Colon (tissue), 2 donors: Measurements from ENCODE around the gene WDFY4.

Experiments used
- FAIRE-seq: peaks from 2 replicates; lab custom pipeline; 2012; peaks lifted over from hg19 to GRCh38; lab: Jason Lieb, UNC
- donor health status: control.
- donor health status: control.

WDFY4 gene

DNA sequence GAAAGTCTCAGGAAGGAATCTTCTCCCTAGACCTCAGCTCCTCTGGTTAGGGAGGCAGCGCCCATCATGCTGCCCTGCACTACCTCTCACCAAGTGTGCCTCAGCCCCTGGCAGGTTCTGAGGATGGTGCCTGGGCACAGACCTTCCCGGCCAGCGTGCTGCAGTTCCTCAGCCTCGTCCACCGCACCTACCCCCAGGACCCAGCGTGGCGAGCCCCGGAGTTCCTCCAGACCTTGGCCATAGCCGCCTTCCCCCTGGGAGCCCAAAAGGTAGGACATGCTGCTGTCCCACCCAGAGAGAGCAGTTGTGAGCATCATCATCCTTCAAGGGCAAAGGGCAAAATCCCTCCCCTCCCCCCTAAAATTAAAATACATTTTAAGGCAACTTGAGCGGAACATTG, 132.5 kb downstream of the WDFY4 start:
- no peak for FAIRE-seq

DNA sequence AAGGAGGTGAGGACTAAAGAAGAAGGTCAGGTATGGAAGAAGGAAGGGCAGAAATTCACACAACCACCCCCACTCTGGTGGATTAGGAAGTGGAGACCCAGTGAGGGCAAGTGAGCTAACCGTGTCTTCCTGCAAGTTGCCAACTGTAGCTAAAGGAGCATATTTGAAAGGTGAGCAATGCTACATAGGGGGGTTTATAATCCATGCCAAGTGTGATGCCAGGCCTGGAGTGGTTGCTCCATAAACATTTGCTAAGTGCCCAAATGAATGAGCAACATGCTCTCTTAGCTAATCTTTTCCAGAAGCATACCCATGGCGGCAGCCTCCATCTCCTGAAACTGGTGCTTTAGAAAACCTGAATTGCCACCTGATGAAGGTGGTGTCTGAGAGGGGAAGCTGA, 133.4 kb downstream of the WDFY4 start:
- no peak for FAIRE-seq

DNA sequence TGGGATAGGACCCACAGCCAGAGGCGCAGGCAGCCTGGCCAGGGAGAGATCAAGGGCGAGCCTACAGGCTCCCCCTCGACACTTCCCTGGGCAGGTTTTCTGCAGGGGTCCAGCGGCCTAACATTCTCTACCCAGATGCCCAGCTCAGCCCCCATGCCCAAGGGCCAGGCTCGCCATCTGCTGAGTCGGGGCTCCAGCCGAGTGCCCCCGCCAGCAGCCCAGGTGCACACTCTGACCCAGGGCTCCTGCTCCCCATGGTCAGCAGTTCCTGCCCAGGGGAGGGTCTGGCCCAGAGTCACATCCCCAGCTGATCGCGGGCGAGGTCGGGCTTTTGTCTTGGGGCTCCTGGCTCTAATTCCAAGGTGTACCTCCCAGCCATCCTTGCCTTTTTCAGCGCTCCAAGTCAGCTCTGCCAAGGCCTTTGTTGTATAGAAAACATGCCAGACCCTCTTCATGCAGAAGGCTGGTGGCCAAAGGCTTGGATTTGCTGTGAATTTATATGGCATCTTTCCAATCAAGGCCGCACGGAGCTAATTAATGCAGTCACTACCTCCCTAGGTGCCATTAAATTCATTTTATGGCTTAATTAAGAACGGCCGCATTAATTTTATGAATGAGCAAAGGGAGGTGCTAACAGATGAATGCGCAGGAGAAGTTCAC, 134.3 kb downstream of the WDFY4 start:
- FAIRE-seq: no peak

DNA sequence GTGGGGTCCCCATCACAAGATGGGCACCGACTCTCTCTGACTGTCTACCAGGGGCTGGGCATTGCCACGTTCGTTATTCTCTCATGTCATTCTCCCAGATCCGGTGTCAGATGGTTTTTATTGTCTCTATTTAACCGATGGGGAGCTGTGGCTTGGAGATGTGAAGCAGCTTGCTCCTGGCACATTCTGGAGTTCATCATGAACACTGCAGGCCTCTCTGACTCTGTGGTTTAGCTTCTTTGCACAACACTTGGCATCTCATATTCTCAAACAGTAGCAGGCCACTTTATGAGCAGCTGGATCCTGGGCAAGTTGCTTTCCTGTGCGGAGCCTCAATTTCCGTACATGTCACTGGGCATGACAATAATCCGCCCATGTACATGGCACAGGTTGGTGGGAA, 135.1 kb downstream of the WDFY4 start:
- FAIRE-seq: no peak

DNA sequence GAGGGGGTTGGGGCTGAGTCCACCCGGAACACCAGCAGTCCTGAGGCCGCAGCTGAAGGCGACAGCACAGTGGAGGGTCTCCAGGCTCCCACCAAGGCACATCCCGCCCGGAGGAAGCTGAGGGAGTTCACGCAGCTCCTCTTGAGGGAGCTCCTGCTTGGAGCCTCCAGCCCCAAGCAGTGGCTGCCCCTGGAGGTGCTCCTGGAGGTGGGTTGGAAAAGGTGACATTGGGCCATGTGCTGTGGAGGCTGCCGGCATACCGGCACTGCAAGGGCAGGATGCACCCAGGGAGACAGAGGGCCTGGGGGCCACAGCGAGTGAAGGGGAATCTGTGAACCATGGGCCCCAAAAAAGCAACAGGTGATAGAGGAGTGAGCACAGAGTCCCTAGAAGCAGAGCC, 135.6 kb downstream of the WDFY4 start:
- FAIRE-seq: no peak

DNA sequence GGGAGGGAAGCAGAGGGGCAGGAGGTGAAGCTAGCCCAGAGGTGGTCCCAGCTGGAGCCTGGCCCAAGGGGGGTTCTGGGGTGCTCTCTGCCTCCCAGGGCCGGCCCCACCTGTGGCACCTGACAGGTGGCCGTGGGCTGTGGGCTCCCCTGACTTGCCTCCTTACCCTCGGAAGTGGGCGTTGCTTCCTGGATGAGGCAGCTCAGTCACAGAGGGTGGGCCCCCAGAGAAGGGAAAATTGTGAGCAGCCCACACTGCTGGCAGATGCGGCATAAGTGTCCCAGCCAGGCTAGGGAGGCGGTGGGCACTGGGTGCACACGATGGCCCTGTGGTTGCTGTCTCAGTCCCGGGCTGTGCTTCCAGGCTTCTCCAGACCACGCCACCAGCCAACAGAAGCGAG, 136.0 kb downstream of the WDFY4 start:
- no peak for FAIRE-seq

DNA sequence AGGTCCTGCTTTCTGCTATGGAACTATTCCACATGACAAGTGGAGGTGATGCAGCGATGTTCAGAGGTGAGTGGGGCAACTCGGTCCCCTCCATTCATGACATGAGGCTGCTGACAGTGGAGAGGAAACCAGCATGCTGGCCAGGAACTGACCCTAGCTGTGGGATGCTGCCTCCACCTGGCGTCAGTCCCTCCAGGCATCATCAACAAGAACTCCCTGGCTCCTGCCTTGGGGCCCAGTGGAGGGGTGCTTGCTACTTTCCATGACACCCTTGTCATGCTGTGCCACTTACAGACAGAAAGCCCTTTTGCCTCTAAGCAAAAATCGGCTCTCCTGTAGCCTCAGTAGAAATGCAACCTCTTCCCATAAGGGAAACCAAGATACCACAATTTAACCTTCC, 136.4 kb downstream of the WDFY4 start:
- no peak for FAIRE-seq

DNA sequence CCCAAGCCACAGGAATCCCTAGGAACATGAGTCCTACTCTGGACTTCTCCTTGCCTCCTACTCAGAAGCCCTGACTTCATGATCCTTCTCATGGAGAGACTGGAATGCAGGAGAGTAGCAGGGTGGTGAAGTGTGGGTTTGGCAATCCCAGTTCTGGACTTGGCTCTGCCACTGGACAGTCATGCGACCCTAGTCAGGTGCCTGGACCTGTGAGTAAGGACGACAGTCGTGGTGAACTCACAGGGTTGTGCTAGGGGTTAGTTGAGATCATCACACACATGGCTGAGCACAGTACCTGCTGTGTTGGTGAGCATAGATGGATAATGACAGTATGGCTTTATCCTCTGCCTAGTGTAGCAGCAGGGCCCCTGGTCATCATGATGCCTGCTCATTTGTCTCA, 137.0 kb downstream of the WDFY4 start:
- FAIRE-seq: no peak

DNA sequence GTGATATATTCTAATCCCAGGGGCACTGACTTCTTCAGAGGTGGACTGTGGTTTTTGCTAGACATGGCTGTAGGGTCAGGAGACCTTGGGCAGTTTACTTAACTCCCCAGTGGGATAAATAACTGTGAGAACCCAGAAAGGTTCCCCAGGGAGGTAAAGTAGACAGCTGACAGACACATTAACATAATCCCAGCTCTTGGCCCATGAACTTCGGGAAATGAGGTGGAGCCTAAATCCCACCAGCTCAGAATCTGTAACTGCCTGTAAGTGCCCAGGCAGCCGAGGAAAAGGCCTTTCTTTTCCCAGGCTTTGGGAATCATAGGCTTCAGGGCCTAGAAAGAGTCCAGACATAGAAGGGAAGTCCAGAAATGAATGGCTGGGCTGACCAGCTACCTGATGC, 149.0 kb downstream of the WDFY4 start:
- FAIRE-seq: no peak

DNA sequence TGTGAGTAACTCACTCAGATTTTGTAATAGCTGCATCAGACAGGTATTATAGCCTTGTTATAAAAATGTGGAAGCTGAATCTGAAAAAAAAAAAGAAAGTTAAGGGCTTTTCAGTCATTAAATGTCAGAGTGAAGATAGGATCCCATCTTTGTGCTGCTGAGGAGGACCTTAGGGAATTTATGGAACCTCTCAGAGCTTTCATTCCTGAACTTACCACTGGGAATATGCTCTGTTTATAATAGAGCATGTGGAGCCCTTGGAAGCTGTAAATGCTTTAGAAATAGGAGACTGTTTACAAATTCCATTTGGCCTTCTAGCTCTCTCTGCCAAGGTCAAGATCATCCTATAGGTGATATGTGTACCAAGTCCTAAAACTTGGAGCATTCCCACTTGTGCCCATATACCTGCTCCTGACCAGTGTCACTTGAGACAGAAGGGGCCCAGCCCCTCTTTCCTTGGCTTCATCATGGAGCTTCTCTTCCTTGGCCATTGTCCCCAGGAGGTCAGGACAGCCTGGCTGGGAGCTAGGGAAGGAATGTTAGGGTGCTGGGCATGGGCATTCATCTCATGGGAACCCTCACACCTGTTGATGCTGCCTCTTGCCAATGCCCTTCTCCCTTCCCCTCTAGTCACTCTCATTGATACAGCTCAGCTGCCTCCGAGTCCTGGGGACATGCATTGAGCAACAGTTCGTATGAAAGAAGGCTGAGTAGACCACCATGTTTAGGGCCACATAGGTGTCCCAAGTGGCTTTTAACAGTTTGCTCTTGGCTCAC, 149.7 kb downstream of the WDFY4 start:
- no peak for FAIRE-seq

DNA sequence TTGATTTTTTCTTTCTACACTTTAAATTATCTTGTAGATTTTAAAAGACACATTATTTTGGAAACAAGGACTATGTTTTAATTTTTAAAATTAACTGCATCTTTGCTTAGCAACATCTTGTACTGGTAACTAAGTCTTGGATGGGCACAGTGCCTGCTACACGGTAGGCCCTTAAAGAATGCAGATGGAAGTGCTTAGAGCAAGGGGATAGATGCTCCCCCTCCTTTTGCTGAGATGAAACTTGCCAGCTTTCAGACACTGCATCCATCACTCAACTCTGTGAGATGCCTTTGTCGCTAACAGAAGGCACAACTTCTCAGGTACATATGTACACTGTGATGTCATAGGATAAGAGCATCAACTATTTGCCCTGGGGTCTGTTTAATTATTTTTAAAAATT, 151.1 kb downstream of the WDFY4 start:
- FAIRE-seq: no peak

DNA sequence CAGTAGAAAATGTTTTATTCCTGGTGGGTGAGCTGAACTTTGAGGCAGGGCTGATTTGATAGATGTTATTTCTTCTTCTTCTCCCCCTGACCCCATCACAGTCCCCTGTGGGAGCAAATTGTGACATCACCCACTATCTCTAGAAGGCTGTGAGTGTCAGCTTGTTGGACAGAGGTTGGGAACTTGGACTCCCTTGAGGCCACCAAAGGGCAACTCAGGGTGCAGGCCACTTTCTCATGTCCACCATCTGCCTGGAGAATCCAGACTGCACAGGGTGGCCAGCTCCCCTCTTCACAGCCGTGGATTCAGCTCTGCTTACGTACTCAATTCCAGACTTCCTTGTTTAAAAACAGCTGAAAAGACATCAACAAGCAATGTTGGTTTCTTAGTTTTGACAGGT, 151.9 kb downstream of the WDFY4 start:
- FAIRE-seq: no peak

DNA sequence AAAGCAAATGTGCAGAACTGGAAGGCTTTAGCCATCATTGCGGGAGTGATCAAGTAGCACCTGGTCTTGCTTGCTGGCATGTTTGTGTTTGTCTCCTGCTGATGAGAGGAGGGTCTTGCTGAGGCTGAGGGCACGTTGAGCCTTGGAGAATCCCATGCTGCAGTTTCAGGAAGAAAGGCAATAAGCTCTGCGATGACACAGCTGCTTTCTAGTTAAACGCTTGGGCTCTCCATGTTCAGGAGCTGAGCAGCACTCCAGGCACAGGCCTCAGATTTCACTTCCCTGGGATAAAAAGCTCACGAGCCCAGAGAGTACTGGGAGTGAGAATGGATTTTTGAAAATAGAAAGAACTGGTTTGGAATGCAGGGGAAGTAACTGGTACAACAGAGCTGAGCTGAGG, 154.2 kb downstream of the WDFY4 start:
- FAIRE-seq: no peak

DNA sequence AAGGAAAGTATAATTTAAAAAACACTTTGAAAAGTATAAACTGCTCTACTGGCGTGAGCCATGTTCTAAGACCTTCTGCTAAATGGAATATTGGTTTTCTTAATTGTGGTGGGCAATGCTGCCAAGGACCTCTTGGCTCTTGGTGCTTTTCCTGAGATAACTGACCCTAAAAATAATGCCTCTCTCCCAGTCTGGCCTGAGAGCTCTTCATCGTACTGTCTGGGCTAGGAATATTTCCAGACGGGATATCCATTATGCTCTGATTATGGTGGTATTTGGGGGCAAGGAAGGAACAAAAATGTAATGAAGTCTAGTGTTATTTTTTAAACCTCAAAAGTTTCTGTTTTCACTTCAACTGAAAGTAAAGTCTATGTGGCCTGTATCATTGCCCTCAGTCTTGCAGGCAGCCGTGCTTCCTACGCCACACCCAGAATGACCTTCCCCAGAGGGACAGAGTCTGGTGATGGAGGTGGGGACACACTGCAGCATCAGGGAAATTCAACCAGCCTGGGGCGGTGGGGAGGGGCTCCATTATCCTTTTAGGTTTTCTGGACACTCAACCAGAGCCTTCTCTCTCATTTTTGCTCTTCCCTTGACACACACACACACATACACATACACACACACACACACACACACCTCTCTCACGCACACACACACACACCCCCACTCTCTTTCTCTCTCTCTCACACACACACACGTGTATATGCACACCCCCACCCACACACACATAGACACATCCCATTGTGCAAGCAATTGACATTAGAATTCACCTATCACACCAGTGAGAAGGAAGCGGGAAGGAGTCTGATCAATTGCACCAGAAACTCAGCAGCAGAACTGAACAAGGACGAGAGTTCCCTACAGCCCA, 155.4 kb downstream of the WDFY4 start:
- no peak for FAIRE-seq

DNA sequence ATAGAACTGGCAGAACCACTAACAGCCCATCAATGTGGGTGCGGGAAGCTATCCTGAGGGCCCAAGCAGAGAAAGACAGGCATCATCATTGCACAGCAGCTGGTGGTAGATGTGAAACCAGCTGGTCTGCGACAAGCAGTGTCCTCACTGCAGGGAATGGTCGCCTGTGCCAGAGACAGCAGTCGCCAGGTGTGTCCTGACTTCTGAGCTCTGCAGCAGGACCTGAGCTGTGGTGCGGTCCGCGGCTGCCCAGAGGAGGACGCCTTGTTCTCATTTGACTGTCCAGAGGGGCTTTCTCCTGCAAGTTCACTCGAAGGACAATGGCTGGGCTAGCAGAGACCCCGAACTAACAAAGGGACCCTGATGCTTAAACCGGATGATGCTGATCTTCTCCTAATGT, 157.6 kb downstream of the WDFY4 start:
- FAIRE-seq: no peak

DNA sequence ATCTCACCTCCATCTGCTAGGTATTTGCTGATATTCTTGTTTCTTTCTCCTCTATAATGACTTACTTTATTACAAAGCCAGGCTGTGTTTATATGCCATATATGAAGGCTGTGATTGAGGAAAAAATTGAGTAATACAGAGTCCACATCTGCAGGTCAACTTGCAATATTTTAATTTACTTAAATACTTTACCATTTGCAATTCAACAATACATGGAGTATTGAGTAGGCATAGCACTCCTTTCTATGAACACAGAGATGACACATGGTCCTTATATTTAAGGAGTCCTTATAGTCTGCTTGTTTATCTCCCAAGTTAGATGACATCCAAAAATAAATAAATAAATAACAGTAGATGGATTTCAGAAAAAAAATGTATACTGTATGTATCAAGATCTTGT, 158.5 kb downstream of the WDFY4 start:
- FAIRE-seq: no peak

DNA sequence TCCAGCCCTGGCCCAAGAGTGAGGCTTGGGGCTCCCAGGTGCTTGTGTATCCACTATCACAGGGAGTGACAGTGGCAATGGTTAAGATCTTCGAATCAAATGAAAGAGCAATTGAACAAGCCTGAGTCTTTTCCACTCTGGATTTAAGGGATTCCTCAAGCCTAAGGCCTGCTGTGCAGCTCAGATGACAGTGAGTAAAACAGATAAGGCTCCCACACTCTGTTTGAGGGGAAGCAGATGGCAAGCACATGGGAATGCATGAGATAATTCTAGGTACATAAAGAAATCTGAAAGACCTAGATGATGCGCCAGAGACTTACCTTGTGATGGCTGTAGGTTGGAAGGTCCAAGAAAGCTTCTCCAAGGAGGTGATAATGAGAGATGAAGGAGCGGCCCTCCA, 159.9 kb downstream of the WDFY4 start:
- no peak for FAIRE-seq

DNA sequence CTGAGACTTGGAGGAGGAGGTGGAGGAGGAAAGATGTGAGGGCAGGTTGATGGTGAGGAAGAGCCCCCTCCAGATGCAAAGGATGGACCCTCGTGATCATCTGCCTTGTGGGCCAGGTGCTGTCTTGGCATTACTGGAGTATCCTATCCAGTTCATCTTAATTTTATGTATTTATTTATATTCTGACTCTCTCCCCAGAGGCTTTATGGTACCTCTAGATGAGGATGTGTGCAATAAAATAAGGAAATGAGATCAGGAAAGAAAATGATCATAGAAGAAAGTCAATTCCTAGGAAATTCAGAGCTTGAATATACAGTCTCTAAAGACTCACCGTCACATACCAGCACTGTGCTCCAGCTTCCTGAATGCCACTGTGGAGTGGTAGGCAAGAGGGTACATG, 160.8 kb downstream of the WDFY4 start:
- no peak for FAIRE-seq

DNA sequence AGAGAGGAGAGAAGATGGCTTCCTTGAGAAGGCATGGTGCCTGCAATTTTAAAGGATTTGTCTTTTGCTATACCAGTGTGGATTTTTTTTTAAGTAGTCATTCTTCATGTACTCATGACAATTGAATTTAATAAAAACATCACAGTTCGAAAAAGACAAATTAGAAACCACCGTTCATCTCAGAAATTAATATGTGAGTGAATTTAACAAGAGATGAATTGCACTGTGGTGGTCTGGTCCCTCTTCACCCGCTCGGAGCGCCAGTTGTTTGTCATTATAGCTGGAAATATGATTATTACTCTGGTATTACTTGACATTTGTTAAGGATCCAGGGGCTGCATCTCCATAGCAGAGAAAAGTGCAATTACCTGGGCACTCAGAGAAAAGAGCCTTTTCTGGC, 163.0 kb downstream of the WDFY4 start:
- FAIRE-seq: no peak

DNA sequence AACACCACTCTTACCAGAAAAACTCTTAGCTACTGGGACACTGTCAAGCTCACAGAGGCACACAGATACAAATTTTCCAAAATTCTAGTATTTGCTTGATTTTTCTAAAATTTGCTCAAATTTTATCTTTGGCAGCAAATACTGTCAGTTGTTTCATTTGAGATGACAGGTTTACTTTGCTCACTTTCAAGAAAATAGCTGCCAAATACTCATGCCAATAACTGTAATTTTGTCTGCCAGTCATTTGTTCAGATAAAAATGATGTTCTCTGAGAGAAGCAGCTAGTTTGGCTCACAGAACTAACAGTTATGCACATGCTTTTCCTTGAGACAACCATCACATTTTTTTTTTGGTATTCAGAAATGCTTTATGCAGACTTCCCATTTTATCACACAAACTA, 172.2 kb downstream of the WDFY4 start:
- no peak for FAIRE-seq

DNA sequence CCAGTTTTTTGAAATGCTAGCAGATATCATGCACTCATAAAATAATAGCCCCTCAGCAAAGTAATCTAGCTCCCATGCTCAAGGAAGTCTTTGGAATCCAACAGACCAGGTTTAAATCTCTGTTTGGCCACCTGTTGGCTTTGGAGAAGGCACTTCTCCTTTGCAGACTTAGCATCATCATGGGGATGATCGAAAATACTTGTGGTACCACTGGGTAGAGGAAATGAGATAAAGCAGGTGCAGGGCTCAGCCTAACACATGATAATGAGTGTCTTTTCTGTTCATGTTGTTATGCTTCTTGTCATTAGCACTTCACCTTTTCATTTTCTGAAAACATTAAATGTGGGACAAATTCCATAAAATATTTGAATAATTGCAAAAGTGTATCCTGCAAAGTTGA, 187.6 kb downstream of the WDFY4 start:
- FAIRE-seq: no peak

DNA sequence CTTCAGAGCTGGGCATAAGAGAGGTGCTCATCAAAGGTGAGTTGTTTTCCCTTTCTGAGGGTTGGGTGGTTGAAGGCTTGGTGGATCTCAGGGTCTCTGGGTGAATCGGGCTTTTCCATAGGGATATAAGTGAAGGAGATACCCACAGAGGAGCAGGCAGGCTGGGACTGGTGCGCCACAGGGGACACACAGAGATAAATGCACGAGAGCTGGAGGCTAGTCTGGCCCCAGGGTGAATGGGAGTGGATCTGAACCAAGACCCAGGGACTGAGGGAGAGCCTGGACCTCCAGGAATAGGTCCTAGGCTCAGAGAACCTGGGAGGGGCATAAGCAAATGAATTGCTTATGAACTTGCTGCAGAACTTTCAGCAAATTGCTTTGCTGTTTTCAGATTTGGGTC, 193.4 kb downstream of the WDFY4 start:
- FAIRE-seq: no peak

DNA sequence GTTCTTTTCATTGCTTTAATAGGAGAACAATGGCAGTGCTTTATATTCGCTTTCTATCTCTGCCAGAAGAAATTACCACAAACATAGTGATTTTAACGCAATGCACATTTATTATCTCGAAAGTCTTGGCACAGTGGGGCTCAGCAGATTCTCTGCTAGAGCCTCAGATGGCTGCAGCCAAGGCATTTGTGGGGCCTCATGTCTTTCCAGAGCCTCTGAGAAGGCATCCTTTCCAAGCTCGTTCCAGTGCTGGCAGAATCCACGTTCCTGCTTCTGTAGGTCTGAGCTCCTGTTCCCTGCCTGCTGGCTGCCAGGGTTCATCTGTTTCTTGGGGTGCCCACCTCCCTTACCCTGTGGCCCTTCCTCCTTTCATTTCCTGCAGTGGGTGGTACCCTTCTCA, 194.8 kb downstream of the WDFY4 start:
- no peak for FAIRE-seq
